ENCODE measurements around the gene CORO1A.
"Not testable (repeated sequence)": the region's sequence is repeated elsewhere in the genome, so short reads cannot be mapped to it uniquely, and the experiment has no call there.

Gene CORO1A

DNA sequence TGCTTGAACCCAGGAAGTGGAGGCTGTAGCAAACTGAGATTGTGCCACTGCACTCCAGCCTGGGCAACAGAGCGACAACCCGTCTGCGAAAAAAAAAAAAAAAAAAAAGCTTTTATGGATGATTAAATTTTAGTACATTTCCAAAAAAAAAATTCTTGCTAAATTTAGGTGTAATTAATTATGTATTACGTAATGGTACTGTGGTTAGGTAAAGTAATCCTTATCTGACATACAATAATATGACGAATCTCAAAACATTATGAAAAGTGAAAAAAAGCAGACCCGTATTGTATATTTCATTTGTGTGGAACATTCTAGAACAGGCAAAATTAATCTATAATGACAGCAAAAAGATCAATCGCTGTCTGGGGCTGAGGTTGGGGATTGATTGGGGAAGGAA, 10.3 kb upstream of the CORO1A start:
- DNase-seq = no peak

DNA sequence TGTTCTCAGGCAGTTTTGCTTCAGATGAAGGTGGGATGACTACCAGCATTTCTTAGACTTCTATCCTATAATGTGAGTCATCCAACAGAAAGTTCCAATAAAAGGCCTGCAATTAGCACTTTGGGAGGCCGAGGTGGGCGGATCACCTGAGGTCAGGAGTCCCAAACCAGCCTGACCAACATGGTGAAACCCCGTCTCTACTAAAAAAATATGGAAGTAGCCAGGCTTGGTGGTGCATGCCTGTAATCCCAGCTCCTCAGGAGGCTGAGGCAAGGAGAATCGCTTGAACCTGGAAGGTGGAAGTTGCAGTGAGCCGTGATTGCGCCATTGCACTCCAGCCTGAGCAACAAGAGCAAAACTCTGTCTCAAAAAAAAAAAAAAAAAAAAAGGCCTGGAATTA, 6.5 kb upstream of the CORO1A start:
- not testable (repeated sequence) for DNase-seq

- no peak for DNase-seq
These were observed 4.2 kb upstream of the CORO1A start for GRCh38 chr16:30179195-30179594.

DNA sequence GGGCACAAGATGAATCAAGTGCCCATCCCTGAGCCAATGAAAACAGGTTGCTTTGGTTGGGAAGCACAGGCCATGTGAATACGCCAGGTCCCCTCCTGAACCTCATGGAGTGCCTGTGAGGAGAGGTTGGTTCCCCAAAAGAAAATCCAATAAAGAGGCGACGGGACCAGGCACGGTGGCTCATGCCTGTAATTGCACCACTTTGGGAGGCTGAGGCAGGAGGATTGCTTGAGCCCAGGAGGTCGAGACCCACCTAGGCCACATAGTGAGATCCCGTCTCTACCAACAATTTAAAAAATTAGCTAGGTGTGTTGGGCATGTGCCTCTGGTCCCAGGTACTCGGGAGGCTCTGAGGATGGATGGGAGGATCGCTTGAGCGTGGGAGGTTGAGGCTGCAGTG, 3.5 kb upstream of the CORO1A start:
- no peak for DNase-seq

DNA sequence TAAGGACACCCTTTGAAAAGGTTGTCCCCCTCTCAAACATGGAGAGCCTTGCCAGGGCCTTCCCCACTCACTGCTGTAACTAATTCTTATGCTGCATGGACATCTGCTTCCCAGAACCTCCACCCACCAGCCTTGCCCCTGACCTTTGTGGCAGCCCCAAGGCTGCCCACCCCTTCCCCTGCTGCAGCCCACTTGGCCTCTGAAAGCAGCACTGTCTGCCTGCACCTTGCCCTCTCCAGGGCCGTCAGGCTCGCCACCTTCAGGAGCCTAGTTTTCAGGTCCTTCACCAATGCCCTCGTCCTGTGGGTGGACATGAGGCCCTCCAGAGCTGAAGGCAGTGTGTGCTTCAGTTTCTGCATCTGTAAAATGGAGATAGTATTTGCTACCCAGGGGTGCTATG, 2.7 kb upstream of the CORO1A start:
- no peak for DNase-seq

DNA sequence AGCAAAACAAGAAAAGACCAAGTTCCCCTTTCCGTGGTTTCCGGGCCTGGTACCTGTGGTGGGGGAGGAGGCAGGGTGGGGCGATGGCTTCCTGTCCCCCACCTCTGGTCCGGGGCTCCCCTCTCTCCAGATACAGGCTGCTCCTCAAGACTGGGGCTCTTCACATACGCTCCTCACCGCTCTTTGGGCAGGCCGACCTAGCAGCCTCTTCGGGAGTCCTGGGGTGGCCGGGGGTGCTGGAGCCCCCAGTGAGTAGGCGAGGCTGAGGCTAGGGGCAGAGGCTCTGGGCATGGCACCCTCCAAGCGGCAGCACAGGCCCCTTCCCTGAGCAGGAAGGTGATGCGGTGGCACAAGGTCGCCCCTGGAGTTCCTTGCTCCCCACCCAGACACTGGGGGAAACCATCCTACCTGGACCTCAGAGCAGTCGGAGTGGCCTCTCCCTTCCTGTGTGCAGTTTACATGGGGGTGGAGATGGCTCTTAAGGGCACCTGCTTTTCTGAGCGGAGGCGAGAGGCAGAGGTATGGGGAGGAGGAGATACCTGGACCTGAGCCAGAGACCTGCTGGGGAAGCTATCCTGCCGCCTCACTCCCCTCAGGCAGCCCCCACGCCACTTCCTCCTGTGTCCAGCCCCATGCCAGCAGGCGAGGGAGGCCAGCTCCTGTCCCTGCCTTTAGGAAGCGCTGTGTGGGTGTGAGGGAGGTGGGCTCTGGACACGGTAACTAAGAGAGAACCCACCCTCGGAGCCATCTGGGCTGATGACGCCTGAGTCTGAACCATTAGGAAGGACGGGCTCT, 891 bp downstream of the CORO1A start:
- no peak for DNase-seq

GRCh38 chr16:30184891-30185682, 1.7 kb downstream of the CORO1A start:
- no peak for DNase-seq

DNA sequence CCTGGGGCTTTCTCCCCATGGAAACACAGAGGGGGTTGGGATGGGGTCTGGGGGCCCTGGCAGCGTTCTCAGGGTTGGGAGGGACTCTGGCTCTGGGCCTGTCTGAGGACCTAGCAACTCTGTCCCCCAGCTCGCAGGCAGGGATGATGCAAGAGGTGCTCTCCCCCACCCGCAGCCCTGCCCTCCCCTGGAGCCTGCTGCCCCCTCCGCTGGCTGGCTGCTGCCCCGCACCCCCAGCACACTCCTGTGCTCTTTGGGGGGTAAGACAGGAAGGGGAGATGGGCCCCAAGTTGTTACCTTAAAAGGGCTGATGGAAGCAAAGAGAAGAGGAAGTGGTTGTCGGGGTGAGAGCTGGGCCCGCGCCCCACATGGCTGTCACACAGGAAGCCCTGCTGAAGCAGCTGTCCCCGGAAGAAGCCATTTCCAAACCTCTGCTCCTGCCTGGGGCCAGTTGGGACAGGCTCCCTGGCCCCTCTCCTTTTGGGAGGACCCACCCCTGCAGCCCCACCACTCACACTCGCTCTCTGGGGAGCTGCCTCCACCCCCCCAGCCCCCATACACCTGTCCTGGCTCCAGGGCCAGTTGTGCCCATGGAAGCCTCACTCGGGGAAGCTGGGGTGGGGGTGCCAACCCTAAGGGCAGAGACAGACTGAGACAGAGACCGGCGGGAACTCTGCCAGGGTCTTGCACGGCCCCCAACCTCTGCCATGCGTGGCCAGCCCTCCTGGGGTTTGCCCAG, 2.5 kb downstream of the CORO1A start:
- no peak for DNase-seq

DNA sequence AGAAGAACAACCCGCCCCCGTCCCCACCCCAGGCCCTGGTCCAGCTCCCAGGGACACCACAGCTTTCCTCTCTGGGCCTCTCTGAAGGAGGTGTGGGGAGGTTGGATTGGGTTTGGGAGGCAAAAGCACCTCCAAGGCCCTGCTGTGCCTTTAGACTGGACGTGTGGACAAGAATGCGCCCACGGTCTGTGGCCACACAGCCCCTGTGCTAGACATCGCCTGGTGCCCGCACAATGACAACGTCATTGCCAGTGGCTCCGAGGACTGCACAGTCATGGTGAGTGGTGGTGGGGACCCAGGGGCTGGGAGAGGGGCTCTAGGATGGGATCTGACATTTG, 3.0 kb downstream of the CORO1A start:
- DNase-seq = no peak

- peak; percentile 18 for DNase-seq
These were observed 3.6 kb downstream of the CORO1A start for GRCh38 chr16:30186782-30187555.

GRCh38 chr16:30187556-30187865, 4.1 kb downstream of the CORO1A start:
- DNase-seq = no peak

DNA sequence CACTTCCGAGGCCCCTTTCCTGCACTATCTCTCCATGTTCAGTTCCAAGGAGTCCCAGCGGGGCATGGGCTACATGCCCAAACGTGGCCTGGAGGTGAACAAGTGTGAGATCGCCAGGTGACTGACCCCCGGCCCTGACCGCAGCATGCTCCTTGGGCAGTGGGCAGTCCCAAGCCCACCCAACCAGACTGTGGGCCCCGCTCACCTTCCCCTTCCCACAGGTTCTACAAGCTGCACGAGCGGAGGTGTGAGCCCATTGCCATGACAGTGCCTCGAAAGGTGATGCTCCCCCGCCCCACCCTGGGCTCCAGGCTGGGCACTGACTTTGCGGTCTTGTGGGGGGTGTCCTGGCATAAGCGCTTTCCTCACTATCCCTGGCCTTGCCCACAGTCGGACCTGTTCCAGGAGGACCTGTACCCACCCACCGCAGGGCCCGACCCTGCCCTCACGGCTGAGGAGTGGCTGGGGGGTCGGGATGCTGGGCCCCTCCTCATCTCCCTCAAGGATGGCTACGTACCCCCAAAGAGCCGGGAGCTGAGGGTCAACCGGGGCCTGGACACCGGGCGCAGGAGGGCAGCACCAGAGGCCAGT, 4.7 kb downstream of the CORO1A start:
- no peak for DNase-seq

DNA sequence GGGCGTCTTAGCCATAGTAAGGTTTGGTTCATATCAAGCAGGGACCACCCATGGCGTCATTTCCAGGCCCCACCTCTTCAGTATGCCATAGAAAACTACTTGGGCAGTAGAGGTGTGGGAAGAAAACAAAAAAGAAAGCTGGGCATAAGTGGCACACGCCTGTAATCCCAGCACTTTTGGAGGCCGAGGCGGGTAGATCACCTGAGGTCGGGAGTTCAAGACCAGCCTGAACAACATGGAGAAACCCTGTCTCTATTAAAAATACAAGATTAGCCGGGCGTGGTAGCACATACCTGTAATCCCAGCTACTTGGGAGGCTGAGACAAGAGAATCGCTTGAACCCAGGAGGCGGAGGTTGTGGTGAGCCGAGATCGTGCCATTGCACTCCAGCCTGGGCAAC, 7.8 kb downstream of the CORO1A start:
- not testable (repeated sequence) for DNase-seq

DNA sequence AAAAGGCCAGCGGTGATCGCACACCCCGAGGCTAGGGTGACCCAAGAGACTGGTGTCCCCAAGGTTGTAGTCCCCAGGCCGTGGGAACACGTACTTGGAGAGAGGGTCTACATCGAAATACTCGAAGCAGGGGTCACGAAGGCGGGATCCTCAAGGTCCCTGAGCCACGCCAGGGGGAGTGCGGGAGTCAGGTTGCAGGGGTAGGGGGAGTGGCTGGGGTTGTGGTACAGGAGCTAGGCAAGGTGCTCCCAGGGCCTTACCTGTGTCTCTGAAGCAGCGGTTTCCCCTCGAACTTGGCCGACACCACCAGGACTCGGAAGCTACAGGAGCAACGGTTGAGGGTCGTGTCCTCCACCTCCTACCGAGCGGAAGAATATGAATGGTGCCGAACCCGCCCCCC, 9.7 kb downstream of the CORO1A start:
- DNase-seq = not testable (repeated sequence)

DNA sequence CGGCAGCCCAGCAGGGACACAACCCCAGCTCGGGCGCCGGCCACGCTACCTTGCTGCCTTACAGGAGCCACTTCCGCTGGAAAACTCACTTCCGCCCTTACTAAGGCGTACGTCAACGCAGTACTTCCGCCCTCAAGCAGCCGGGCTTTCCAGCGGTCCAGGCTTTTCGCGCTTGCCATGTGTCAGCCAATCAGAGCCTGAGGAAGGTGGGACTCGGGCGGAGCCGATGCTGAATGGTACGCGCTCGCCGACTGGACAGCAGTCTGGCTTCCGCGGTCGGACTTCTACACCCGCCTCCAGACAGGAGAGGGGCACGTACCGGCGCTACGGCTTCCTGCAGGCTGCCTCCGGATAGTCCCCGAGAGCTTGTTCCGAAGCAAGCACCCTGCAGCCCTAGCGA, 10.2 kb downstream of the CORO1A start, which contains the start of the genes BOLA2B and SLX1A:
Gene BOLA2B (minus strand): TSS at position 52 of the 400 bp plus-strand sequence. CDS start 71 bp downstream, outside the sequence.
Gene SLX1A (plus strand): TSS at position 261 of the 400 bp plus-strand sequence. CDS start 210 bp downstream, outside the sequence.
- not testable (repeated sequence) for DNase-seq

- DNase-seq = not testable (repeated sequence)
These were observed 10.9 kb downstream of the CORO1A start for GRCh38 chr16:30194172-30194925.

DNA sequence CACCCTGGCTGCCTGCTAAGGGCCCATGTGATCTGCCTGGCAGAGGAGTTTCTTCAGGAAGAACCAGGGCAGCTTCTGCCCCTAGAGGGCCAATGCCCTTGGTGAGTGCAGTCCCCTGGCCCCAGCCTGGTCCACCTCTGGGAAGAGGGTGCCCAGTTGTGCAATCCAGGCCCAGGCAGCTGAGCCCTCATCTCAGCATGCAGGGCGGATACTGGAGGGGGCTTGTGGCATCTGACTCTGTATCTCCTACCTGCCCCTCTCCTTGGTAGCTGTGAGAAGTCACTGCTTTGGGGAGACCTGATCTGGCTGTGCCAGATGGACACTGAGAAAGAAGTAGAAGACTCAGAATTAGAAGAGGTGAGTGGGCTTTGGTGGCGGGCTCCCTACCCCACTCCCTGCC, 13.6 kb downstream of the CORO1A start:
- not testable (repeated sequence) for DNase-seq

- DNase-seq = not testable (repeated sequence)
These were observed 15.6 kb downstream of the CORO1A start, which contains the start of gene SULT1A3 for GRCh38 chr16:30199049-30199448. TSS of gene SULT1A3 (plus strand) at chr16:30199255. CDS start at chr16:30200729, 1,474 bp downstream.

GRCh38 chr16:30199608-30200343, 16.4 kb downstream of the CORO1A start:
- DNase-seq = not testable (repeated sequence)

DNA sequence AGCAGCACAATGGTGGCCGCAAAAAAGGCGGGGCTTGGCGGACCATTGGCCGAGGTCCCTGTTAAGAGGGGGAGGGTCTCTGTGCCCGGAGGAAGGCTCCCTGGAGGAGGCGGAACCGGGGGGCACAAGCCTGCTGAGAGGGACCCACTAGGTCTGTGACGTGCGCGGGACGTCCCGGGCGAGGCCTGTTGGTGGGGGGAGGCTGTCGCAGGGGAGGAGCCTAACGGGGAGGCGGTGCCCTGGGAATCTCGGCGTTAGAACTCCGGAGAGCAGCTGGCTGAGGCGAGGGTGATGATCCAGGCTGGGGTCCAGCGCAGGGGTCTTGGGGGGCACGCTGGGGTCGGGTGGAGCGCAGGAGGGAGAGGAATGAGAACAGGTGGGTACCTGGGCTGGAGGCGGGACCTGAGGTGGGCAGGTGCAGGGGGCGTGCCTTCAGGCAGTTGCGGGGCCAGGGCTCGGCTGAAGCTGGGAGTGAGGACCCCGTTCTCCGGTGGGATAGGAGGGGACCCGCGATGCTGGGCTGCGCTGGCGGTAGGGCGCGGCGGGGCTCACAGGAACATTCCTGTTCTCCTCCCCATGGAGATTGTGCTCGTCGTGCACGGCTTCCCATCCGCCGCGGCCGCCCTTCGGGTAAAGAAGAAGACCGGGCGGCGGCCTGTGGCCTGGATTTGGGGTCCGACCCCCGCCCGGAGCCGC, 22.3 kb downstream of the CORO1A start:
- not testable (repeated sequence) for DNase-seq

All from fibroblast of skin of right quadriceps (primary cell).